GM19395 (cell line): ENCODE results near the gene C1orf21.

ENCODE experiments used
- ATAC-seq: cut with Tn5 transposase; IDR thresholded peaks from one replicate; pipeline ENCODE4 v1.9.1; 2021; ENCODE audit warnings: mild to moderate bottlenecking, moderate library complexity; ENCODE audit not compliant: unreplicated experiment

Gene C1orf21

DNA sequence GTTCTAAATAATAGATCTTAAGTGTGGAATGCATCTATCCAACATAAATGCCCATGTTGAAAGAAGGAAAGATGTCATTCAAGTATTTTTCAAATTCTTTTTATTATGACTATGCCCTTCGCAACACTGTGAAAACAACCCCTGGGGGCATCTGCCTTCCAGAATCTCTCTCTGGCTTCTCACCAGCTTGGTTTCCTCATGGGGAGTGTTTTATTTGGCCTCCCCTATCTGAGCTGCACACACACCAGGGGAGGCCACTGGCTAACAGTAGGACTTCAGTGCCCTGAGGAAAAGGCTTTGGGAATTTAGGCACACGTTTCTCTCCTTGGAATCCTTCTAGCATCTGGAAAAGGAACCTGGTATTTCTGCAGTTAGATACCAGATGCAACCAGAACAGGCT, 237.2 kb downstream of the C1orf21 start:
- no peak for ATAC-seq

DNA sequence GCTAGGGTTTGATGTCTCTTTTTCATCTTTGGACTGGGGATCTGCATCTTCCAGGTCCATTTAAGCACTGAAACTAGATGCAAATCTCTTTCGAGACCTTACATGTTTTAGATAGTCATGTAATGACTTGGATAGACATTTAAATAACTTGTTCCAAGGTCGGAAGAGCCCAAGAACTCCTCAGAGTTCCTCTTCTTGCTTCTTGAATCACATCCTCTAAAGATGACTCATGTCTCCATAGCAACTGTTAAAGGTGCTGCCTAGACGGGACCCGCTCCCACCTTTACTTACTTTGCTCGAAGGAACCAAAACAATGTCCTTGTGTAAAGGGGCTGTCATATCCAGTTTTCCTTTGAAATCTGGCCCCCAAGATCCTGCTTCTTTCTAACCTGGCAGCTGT, 237.8 kb downstream of the C1orf21 start:
- no peak for ATAC-seq

DNA sequence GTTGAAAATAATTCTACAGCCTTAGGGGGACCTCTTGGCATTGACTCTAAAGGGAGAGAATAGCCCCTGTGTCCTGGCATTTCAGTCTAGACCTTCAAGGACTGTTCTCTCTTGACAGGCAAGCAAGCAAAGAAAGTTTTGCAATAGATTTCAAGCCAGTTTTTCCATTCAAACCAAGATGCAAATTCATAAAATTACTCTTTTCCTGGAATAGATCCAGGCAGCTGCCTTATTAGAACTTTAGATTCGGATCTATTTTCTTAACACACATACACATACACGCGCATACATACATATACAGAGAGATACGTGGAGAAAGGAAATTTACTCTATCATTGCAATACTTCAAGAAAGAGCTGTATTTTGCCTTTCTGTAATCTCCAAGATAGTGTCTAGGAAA, 238.4 kb downstream of the C1orf21 start:
- no peak for ATAC-seq

DNA sequence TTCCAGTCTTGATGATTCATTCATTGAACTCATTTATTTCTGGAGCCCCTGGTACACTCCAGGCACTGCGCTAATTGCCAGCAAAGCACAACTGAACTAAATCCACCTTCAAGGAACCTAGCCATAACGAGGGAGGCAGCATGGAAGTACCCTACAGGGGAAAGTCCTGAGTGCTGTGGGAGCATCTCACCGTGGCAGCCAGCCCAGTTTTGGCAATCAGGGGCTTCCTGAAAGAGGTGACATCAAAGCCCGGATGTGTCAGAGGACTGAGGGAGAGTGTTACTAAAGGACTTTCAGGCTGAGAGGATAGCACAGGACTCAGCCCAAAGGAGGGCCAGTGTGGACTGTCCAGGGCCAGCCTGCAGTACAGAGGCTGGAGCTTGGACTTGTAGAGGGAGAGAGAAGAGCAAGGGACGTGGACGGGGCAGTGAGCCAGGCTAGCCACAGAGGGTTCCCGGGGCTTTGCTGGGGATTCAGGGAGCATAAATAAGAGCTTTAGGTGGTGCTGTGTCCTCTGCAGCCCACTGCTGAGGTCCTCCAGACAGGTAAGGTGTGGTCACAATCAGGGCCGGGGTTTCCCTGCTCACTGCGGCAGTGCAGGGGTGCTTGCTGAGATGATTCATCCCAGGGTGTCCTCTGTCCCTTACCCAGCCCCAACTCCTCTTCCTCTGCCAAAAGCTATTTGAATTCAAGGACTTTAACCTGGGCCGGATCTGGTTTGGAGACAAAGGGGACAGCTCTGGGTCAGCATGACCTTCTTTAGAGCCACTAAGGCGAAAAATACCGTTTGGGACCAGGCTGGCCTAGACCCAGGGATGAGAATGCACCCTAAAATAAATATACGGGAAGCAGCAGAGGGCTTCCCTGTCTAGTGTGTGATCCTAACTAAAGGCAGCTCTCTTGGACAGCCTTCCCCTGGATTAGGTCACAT, 239.5 kb downstream of the C1orf21 start:
- ATAC-seq, result no peak

DNA sequence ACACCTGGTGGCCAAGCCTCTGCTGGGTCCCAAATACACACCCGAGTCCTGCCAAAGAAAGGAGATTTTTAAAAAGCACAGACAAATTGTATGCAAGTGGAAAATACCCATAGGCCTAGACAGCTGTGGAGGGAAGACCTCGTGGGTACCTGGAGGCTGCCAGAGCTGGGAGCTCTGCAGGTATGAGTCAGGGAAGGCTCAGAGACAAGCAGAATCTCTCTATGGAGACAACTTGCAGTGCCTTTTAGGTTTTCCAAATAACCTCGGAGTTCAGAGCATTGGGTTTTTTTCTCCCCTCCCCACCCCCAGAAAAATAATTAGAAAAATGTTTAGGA, 240.1 kb downstream of the C1orf21 start:
- ATAC-seq, result no peak

DNA sequence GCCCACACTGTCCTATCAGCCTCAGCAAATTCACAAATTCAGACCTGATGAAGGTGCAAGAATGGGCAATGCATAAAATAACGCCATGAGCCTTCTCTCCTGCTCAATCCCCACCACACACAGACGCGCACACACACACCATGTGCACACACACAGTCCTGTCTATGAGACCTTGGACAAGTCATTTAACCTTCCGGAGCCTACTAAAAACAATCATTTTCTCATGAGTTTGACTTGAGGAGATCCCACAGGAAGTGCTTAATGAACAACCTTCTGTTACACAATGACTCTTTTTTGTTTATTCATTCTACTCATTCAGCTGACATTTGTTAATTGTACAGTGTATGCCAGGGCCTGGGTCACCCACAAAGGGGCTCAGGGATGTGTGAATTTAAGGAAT, 242.4 kb downstream of the C1orf21 start:
- ATAC-seq, result no peak

DNA sequence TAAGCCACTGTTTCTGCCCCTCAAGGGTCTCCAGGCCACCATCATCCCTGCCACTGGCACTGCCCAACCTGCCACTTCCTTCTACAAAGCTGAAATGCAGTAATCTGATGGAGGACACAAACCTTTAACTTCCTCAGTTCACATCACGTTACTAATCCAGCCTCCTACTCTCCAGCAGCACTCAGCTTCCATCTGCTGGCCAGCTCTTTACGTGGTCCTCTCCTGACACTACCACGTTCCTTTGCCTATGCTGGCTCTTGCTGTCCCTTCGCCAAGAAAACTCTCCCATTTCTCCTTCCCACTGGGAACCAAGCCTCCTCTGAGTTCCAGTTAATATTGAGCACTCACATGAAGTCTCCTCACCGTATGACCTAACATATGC, 243.8 kb downstream of the C1orf21 start:
- ATAC-seq, result no peak

DNA sequence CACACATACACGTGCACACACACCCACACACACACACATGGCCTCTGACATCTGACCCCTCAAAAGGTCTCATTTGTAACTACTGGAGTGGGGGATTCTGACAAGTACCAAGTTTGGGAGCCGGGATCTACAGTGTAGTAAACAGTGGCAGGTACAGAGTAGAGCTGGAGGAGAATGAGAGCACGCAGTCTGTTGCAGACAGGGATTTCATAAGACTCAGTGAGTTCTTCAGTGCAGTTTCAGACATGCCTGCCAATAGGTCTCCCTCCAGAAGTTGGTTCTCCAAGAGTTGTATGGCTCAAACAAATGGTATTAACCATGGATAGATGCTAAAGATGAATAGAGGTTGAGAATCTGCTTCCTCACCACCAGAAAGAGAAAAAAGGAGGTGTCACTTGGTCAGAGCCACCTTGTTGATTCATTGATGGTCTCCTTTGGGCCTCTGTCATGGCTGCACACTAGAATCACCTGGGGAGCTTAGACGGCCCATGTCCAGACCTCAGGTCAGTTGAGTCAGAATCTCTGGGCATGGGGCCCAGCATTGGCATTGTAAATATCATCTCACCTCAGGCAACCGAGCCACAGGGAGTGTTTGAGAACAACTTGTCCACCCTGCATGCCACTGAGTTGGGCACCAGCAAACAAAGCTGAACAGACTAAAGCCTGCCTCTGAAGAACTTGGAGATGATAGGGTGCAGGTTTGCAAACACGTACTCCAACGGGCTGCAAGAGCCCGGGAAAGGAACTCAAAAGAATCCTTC, 245.8 kb downstream of the C1orf21 start:
- ATAC-seq, result no peak

DNA sequence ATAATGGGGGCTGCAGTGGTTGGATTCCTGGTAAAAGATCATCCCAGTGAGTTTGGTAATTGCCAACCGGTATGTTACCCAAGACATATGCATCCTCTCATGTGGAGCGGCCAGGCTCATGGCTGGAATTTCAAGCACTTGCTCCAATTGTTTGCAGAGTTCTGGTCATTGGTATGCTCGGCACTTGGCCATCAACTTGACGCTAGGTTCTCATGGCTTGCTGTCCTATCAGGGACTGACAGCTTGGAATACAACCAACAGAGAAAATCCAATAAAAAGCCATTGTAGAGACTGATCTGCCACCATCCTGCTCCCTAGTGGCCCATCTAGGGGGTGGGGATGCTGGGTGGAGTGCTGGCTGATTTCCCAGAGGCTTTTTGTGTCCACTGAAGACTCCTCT, 247.0 kb downstream of the C1orf21 start:
- ATAC-seq, result no peak

DNA sequence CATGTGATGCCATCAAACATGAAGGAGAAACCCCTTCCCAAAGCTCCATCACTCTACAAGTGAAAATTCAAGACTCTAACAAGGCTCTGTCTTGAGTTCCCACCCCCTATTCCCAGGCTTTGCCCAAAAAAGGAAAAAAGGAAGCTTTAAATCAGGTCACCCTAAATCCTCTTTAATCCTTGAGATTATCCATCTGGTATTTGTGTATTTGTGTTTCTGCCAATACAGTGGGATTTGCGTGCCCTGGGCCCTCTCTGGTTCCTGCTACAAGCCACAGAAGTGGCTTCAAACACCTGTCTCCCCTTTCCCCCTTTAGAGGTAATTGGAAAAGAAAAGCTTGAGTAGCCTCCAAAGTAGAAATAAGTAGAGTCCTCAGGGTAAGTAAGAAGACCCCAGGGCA, 247.5 kb downstream of the C1orf21 start:
- no peak for ATAC-seq

DNA sequence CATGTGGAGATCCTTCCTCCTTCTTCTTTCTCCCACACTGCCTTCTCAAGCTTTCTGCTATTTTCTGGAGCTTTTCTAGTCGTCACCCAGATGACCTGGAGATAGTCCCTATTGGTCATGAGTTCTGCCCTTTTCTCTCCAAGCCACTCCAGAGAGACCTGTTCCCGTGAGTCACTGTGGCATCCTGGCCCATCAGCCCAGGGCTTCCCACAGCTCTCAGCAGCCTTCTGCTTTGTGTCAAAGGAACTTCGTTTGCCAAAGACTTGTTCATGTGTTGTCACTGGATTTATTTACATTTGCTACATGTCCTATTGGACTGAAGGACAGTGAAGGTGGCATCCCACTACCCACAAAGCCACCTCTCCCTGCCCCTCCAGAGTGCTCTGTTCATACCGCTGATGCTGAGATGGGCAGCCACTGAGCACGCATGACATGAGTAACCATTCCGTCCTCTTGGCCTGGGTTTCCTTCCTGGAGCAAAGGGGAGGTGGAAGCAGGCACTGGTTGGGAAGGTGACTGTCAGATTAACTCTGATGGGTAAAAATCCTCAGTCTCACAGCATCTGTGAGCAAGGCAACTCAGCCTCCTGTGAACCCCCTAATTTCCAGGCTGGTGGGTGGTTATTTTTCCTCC, 248.6 kb downstream of the C1orf21 start:
- ATAC-seq, result no peak

DNA sequence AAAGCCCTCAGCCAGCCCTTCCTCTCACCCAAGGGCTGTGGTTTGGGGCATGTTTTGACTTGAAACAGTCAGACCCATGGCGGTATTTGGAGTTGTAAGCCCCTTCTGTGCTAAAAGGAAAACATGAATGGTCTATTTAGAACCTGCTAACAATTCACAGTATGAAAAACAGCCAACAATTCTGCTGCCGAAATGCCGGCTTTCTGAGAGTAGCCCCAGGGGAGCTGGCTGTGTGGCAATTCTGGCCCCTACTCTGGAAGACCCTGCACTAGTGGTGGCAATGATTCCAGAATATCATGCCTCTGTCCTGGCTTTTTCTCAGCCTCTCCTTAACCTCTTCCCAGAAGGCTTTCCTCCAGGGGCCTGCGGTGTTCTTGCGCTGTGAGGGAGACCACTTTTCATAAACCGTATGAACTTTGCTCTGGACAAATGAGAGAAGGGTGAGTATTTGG, 249.2 kb downstream of the C1orf21 start:
- no peak for ATAC-seq

DNA sequence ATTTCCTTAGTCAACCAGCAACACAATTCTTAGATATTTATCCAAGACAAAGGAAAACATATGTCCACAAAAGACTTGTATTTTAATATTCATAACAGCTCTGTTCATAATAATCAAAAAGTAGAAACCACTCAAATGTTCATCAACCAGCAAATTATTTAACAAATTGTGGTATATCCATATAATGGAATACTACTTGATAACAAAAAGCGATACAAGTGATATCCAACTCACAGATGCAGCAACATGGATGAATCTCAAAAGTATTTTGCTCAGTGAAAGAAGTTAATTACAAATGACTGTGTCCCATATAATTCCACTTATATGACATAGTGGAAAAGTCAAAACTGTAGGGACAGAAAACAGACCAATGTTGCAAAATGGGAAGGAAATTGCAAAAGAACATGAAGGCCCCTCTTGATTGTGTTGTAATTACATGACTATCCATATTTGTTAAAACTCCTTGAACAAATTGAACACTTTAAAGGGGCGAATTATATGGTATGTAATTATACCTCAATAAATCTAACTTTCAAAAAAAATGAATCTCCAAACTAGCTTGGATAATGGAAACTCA, 250.9 kb downstream of the C1orf21 start:
- no peak for ATAC-seq

DNA sequence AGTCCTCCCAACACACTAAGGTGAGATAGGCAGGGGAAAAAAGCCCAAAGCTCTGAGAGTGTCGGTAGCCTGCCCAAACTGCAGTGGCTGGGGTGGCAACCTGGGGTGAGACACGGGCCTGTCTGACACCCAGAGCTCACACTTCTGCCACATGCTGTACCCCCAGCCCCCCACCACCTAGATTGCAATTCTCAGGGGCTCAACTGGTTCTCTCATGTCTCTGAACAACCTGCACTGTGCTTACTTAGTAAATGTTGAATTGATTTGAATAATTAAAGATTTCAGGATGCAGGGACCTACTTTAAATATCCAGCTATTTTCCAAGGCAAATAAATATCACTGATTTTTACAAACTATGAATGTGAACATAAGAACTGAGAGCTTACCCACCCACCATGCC, 252.4 kb downstream of the C1orf21 start:
- ATAC-seq, result no peak

DNA sequence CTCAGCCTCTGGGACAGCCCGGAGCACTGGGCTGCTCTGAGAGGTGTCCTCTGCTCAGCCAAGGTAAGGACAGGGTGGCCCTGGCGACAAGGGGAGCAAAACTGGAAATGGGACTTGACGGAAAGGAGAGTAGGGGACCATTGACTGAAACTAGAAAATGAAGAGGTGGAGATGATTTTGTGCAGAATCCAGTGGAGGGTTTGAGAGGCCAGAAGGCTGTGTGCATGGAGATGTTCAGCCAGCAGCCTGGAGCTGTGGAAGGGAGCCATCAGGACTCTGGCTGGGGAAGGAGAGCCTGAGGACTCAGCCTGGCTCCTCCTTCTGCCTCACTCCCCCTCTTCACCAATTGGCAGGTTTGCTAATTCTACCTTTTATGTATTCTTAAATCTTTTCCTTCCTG, 253.7 kb downstream of the C1orf21 start:
- no peak for ATAC-seq

DNA sequence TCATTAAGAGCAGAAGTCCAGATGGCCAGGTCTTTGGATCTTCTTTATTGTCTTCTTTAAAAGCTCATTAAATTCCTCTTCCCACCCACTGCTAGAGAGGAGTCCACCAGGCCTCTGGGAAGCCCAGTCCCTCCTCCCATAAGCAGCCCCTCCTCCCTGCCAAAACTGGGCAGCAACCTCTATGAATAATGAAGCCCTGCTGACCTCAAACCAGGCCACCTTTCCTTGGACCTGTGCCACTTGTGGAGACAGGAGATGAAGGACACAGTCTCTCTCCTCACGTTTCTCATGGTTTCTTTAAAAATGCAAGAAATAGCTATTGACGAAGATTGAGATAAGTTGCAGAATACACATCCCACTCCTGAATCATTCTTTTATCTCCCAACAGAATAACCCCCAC, 255.1 kb downstream of the C1orf21 start:
- ATAC-seq, result no peak

DNA sequence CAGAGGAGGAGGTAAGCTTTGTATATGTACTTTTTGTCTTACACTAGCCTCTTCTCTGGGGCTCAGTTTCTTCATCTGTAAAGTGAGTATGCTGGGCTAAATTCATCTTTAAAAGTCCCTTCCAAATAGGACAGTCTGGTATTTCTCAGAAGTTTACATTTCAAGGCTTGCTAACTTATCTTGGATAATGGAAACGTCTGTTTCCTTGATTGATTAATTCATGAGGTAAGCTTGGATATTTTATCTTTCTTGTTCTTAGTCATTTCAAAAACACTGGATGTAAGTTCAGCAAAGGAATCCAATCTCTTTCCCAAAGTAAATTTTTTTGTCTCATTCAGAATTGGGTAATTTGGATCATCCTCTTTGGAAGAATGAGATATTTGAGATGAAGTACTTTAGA, 256.8 kb downstream of the C1orf21 start:
- no peak for ATAC-seq

DNA sequence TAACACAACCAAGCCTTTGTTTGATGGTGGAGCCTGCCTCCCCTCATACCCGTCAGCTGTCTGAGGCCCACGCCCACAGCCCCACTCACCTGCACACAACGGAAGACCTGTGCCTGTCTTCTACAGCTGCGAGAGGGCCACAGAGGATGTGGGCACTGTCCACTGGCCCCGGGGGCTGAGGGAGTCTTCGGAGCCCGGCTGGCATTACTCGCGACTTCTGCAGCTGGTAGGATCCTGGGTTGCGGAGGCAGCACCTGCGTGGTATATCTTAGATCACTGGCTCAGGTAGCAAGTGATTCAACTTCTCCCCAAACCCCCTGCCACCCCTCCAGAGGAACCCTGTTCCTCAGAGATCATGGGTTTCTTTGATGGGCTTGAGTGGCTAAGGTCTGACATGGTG, 257.9 kb downstream of the C1orf21 start:
- ATAC-seq, result no peak

DNA sequence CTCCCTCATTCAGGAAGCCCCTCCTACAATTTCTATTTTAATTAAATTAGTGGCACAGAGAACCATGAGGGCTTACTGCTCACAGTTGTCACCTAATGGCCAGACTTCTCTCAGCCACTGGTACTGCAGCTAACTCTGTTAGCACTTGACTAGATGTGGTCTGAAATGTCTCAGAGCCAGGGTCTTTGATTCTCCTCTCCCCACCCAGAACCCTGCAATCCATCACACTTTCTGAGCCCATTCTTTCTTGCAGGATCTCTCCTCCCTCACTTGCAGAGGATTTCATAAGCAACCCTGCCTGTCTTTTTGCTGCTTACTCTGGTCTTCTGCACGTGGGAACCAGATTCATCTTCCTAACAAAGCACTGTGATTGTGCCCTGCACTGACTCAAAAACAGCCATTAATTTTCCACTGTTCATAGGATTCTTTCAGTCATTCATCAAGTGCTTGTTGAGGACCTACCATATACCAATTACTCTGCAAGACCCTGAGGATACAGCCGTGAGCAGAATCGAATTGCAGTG, 259.4 kb downstream of the C1orf21 start:
- no peak for ATAC-seq

DNA sequence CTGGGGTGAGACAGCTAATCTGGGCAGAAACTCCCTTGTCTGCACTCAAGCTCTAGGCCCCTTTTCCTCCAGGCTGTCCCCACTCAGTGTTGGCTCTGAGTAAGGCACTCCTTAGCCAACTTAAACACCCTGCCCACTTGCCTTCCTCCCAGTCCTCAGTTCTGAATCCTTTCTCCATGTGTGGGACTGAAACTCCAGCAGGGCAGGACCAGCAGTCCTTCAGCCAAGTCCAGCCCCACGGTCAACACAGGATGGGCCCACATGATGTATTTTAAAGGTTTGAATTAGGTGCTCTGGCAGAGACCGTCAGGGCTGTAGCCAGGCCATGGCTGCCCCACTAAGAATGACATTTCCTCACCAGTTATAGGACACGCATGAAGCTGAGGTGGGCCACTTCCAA, 260.0 kb downstream of the C1orf21 start:
- no peak for ATAC-seq

DNA sequence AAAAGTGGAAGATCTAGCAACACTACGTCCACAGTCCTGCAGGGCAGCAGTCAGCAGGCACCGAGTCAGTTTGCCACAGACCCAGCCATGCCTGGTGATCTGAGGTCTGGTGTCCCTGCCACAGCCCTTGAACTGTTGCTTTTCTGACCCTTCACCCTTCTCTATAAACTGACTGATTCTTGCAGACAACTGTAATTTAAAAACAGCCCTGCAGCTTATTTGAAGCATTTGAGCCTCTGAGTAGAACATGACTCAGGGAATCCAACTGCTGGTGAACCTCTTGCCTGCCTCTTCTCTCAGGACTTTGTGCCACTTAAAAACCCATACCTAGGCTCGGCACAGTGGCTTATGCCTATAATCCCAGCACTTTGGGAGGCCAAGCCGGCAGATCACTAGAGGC, 260.6 kb downstream of the C1orf21 start:
- no peak for ATAC-seq
